AG08396 (cell line): ENCODE results near the gene WDR91.
"Not testable (repeated sequence)": the region's sequence is repeated elsewhere in the genome, so short reads cannot be mapped to it uniquely, and the experiment has no call there.

Experiments used
- DNase-seq: peaks from one replicate; pipeline ENCODE4 v3.0.0; 2012; ENCODE audit warnings: low spot score, mixed read lengths

WDR91 gene

DNA sequence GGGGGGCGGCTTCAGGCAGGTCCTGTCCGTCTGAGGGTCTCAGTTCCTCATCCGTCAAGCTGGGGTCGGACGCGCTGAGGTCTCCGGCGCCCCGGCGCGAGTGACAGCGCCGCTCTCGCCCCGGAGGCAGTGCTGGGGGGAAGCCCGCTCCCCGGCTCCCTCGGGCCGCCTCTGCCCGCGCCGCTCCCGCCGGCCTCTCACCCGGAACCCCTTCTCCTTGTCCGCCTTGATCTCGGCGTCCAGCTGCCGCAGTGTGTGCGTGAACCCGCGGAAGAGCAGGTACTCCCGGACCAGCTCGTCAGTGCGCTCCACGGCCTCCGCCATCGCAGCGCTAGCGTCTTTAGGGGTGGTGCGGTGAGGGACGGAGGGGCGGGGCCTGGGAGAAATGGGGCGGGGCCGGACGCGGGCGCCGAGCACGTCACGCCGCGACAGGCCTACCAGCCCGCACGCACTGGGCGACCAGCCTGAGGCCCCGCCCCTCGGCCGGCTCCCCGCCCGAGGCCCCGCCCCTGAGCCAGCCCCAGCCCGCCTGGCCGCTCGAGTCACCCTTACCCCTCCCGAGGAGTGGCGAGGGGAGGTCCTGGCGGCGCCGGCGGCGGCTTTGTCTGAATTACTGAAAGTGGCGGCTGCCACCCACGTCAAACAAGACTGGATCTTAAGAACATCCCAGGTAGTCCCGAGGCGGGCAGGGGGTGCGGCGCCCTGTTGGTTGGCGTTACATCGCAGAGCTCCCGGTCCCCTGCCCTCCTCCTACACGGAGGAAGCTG, at the start of gene WDR91:
TSS of gene WDR91 (minus strand) at position 348 of the 767 bp plus-strand sequence. CDS start at position 324, 24 bp downstream.
- DNase-seq = peak; percentile 100

- DNase-seq = no peak
These were observed 49.1 kb upstream of the WDR91 start for GRCh38 chr7:135260470-135260869.

GRCh38 chr7:135259702-135260101, 48.4 kb upstream of the WDR91 start:
- no peak for DNase-seq

- DNase-seq = no peak
These were observed 47.3 kb upstream of the WDR91 start for GRCh38 chr7:135258585-135258984.

- DNase-seq = no peak
These were observed 46.5 kb upstream of the WDR91 start for GRCh38 chr7:135257790-135258189.

- DNase-seq = peak; percentile 82
These were observed 42.8 kb upstream of the WDR91 start for GRCh38 chr7:135253851-135254771.

- DNase-seq = no peak
These were observed 40.4 kb upstream of the WDR91 start for GRCh38 chr7:135251496-135252391.

- no peak for DNase-seq
These were observed 37.2 kb upstream of the WDR91 start for GRCh38 chr7:135248546-135248945.

- no peak for DNase-seq
These were observed 36.6 kb upstream of the WDR91 start for GRCh38 chr7:135247746-135248471.

DNA sequence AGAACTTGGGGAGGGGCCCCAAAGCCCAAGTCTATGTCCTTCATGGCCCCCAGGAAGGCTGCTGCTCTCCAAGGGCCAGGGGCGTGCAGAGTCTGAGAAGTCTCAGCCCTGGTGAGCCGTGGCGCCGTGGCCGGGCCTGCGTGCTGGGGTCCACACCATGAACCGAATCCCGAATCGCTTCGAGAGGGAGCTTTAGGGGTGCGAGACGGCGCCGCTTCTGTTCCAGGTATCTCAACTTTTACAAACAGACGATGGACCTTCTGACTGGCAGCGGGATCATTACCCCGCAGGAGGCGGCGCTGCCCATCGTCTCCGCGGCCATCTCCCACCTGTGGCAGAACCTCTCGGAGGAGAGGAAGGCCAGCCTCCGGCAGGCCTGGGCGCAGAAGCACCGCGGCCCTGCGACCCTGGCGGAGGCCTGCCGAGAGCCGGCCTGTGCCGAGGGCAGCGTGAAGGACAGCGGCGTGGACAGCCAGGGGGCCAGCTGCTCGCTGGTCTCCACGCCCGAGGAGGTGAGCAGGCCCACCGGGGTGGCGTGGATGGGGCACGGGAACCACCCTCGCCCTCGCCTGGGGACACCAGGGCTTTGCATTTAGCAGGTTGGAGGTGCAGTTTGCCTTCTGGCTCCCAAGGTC, 35.0 kb upstream of the WDR91 start:
- DNase-seq = no peak

DNA sequence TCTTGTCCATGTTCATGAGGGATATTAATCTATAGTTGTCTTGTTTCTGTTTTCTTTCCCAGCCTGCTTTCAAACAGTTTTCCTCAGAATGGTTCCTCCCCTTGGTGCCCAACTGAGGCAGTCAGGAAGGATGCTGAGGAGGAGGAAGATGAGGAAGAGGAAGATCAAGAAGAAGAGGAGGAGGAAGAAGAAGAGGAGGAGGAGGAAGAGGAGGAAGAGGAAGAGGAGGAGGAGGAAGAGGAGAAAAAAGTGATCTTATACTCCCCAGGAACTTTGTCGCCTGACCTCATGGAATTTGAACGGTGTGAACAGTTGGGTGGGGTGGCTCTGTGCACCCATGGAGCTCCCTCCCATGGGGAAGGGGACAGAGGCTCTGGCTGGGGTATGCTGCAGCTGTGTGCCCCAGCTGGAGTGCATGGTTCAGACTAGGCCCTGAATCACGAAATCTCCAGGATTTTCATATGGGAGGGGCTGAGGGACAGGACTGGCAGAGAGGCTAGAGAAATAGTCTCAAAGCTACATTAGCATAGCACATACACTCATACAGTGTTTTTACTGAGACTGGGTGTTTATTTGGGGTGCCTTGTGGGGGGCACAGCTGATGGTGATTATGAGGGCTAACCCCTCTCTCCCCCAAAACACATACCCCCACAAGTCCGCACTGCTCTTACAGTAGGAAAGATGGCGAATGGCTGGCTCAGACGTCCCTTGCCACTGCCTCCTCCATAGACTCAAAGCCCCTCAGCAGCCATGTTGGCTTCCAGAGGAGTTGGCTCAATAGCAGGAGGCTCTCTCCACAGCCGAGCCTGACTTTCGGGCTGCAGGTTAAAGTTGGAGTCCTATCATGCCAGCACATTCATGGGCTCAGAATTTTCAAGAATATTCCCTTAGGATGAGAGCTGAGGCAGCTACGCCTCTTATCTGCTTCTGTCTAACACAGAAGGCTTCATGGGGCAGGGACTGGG, 34.2 kb upstream of the WDR91 start:
- DNase-seq = no peak

DNA sequence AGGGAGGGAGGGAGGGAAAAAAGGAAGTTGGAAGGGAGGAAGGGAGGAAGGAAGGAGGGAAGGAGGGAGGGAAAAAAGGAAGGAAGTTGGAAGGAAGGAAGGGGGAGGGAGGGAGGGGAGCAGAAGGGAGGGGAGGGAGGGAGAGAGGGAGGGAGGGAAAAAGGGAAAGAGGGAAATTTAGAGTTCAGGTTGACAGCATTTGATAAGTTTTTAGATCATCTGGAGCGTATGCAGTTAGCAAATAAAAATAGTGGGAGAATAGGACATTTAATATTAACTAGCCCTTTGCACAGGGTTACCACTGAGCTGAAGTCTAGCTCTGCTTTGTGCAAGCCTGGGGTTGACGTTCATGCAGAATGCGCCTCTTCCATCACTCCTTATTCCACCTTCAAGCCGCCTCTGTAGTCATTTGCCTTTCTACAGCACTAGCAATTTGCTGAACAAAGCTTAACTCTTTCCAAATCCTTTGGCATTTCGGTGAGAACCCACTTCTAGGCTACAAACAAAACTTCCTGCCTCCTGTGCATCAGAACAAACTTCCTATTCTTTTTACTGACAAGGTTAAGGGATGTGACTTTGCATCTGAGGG, 30.9 kb upstream of the WDR91 start:
- DNase-seq = no peak

DNA sequence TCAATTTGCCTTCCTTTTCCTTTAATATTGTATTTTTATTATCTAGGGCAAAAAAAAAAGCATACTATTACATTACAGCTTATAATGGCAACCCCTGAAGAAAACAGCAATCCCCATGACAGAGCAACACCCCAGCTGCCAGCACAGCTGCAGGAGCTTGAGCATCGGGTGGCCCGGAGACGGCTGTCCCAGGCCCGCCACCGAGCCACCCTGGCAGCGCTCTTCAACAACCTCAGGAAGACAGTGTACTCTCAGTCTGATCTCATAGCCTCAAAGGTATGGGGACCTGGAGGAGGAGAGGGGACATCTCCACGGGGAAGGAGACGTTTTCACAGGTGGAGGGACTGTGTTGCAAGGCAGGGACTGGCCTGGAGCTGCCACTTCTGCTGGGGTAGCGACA, 29.1 kb upstream of the WDR91 start:
- DNase-seq = no peak

GRCh38 chr7:135239263-135239662, 27.9 kb upstream of the WDR91 start:
- DNase-seq = no peak

DNA sequence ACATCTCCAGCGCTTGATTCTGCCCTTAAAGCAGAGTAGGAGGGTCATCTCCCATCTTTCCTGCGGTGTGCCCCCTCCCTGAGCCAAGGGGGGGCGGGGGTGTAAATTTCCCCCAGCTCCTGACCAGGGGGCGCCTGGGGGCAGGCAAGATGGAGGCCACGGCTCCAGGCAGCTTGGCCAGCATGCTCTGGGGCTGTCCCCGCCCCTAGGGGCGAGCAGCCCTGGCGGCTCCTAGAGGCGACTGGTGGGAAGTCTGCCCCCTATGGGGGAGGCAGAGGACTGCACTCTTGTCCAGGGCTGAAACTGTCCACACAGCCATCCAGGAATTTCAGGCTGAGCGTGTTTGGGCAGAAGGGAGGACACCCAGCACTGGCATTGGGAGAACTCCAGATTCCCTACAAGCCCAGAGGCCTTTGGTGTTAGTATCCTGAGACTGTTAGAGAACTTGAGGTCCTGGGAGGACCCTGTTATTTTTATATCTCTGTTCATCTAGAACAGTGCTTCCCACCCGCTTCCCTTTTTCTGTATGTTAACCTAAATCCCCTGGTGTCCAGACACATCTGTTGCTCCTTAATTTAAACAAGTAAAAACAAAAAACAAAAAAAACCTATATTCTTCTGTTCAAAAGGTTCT, 26.9 kb upstream of the WDR91 start:
- no peak for DNase-seq

- no peak for DNase-seq
These were observed 25.4 kb upstream of the WDR91 start for GRCh38 chr7:135236727-135237126.

- DNase-seq = no peak
These were observed 24.5 kb upstream of the WDR91 start for GRCh38 chr7:135235841-135236240.

DNA sequence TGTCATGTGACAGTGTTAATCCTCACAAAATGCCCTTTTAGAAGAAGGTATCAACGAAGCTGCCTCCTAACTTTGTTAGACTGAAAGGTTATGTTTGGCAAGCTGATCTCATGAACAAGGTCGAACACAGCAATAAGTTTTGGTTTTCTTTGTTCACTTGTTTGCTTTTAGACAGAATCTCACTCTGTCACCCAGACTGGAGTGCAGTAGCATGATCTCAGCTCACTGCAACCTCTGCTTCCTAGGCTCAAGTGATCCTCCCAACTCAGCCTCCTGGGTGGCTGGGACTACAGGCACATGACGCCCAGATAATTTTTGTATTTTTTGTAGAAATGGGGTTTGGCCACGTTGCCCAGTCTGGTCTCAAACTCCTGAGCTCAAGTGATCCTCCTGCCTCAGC, 23.4 kb upstream of the WDR91 start:
- DNase-seq = no peak

GRCh38 chr7:135234095-135234494, 22.8 kb upstream of the WDR91 start:
- DNase-seq = not testable (repeated sequence)
